Suppressor macrophage treated with lipopolysaccharide for 4 hours (primary cell): ENCODE data around the gene MKLN1.
A peak's percentile ranks its signal among the peaks of the same experiment; 100 is the strongest.
"Not testable (repeated sequence)": the region's sequence is repeated elsewhere in the genome, so short reads cannot be mapped to it uniquely, and the experiment has no call there.

Experiments used
- DNase-seq: peaks from one replicate; pipeline ENCODE4 v3.0.0-alpha.2; 2020

Gene MKLN1

GRCh38 chr7:131320603-131321002 lies 7.1 kb upstream of the MKLN1 start:
- DNase-seq, result no peak

- DNase-seq, result peak; percentile 53
Observed at GRCh38 chr7:131321656-131322055, 6.0 kb upstream of the MKLN1 start.

- DNase-seq, result no peak
Observed at GRCh38 chr7:131322061-131322460, 5.6 kb upstream of the MKLN1 start.

- no peak for DNase-seq
Observed at GRCh38 chr7:131322861-131323260, 4.8 kb upstream of the MKLN1 start.

GRCh38 chr7:131325179-131325840 lies 2.4 kb upstream of the MKLN1 start:
- peak; percentile 24 for DNase-seq

- DNase-seq, result no peak
Observed at GRCh38 chr7:131326576-131326975, 1.1 kb upstream of the MKLN1 start.

- peak; percentile 65 for DNase-seq
Observed at GRCh38 chr7:131327049-131327625, 539 bp upstream of the MKLN1 start.

- peak; percentile 29 for DNase-seq
Observed at GRCh38 chr7:131328377-131329175, 900 bp downstream of the MKLN1 start.

- DNase-seq, result no peak
Observed at GRCh38 chr7:131329176-131329570, 1.5 kb downstream of the MKLN1 start.

GRCh38 chr7:131330299-131330698 lies 2.6 kb downstream of the MKLN1 start:
- DNase-seq, result no peak

- no peak for DNase-seq
Observed at GRCh38 chr7:131331806-131332205, 4.1 kb downstream of the MKLN1 start.

GRCh38 chr7:131332729-131333128 lies 5.1 kb downstream of the MKLN1 start:
- DNase-seq, result not testable (repeated sequence)

- no peak for DNase-seq
Observed at GRCh38 chr7:131335639-131336381, 8.1 kb downstream of the MKLN1 start.

- DNase-seq, result no peak
Observed at GRCh38 chr7:131336956-131337355, 9.3 kb downstream of the MKLN1 start.

- no peak for DNase-seq
Observed at GRCh38 chr7:131338173-131338572, 10.5 kb downstream of the MKLN1 start.

GRCh38 chr7:131338691-131339390 lies 11.2 kb downstream of the MKLN1 start:
- no peak for DNase-seq

- no peak for DNase-seq
Observed at GRCh38 chr7:131341690-131342089, 14.0 kb downstream of the MKLN1 start.

- peak; percentile 69 for DNase-seq
Observed at GRCh38 chr7:131342864-131343442, 15.3 kb downstream of the MKLN1 start.

- no peak for DNase-seq
Observed at GRCh38 chr7:131346885-131347592, 19.4 kb downstream of the MKLN1 start.

GRCh38 chr7:131352032-131352431 lies 24.4 kb downstream of the MKLN1 start:
- DNase-seq, result no peak

GRCh38 chr7:131354390-131354789 lies 26.7 kb downstream of the MKLN1 start:
- peak; percentile 63 for DNase-seq
